ENCODE results near the gene RTKN.

GRCh38 chr2:74393525-74393924 is 48.2 kb downstream of the RTKN start:
- TF ChIP-seq RCOR1 (IDR thresholded peaks at IDR 0.05; ENCODE audit: low read depth, low read length) (no peak), CBX8 (IDR thresholded peaks at IDR 0.05) (no peak), HOXB5 (CRISPR knock-in tag; IDR thresholded peaks at IDR 0.05) (no peak), HDAC2 (IDR thresholded peaks at IDR 0.05) (no peak), E2F6 (IDR thresholded peaks at IDR 0.05; ENCODE audit: borderline replicate concordance, low read depth) (no peak), EP300 (IDR thresholded peaks at IDR 0.05) (no peak), GATA3 (IDR thresholded peaks at IDR 0.05; ENCODE audit: borderline replicate concordance) (no peak), JUN (IDR thresholded peaks at IDR 0.05) (no peak)
- TF ChIP-seq, protein P1, sequence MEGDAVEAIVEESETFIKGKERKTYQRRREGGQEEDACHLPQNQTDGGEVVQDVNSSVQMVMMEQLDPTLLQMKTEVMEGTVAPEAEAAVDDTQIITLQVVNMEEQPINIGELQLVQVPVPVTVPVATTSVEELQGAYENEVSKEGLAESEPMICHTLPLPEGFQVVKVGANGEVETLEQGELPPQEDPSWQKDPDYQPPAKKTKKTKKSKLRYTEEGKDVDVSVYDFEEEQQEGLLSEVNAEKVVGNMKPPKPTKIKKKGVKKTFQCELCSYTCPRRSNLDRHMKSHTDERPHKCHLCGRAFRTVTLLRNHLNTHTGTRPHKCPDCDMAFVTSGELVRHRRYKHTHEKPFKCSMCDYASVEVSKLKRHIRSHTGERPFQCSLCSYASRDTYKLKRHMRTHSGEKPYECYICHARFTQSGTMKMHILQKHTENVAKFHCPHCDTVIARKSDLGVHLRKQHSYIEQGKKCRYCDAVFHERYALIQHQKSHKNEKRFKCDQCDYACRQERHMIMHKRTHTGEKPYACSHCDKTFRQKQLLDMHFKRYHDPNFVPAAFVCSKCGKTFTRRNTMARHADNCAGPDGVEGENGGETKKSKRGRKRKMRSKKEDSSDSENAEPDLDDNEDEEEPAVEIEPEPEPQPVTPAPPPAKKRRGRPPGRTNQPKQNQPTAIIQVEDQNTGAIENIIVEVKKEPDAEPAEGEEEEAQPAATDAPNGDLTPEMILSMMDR (IDR thresholded peaks at IDR 0.05), result no peak
- TF ChIP-seq, protein P2, sequence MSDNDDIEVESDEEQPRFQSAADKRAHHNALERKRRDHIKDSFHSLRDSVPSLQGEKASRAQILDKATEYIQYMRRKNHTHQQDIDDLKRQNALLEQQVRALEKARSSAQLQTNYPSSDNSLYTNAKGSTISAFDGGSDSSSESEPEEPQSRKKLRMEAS (IDR thresholded peaks at IDR 0.05), result no peak

Measured in A549 (cell line).